Cardiac fibroblast (primary cell): ENCODE measurements around the gene HOXA10.

ENCODE experiments used
- DNase-seq, 2 donors: peaks; one replicate each; pipeline versions ENCODE4 v3.0.0 to v3.0.0-alpha.2; 2010; ENCODE audit warnings: low read depth in 2 of 2
- H3K4me3 ChIP-seq, 2 donors: replicated peaks in 1 of 2; 1 replicate in 1 of 2; 2 replicates in 1 of 2; pipeline ENCODE4 v1.5.1; 2011; ENCODE audit warnings: low read depth in 2 of 2, low read length in 2 of 2, mild to moderate bottlenecking in 2 of 2, moderate library complexity in 1 of 2
- CTCF ChIP-seq: IDR thresholded peaks from one replicate; pipeline ENCODE4 v1.5.1; 2011; ENCODE audit warnings: low read depth, mild to moderate bottlenecking, low read length, inconsistent platforms

HOXA10 gene

GRCh38 chr7:27189295-27189996 is 15.3 kb upstream of the HOXA10 start:
- DNase-seq = no peak
- no peak overlapping the region for H3K4me3 ChIP-seq
- no peak for TF ChIP-seq CTCF

- H3K4me3 ChIP-seq = peak overlapping the region in 1 of 2 donors; percentile 11
- no peak for TF ChIP-seq CTCF
- peak; percentile 15 to 38 for DNase-seq
These were observed 14.5 kb upstream of the HOXA10 start for GRCh38 chr7:27188386-27189294.

GRCh38 chr7:27187475-27188385 is 13.6 kb upstream of the HOXA10 start:
- DNase-seq = no peak
- no peak overlapping the region for H3K4me3 ChIP-seq
- no peak for TF ChIP-seq CTCF

- H3K4me3 ChIP-seq = no peak overlapping the region
- no peak for DNase-seq
- TF ChIP-seq CTCF = no peak
These were observed 12.8 kb upstream of the HOXA10 start for GRCh38 chr7:27186668-27187474.

GRCh38 chr7:27185854-27186667 is 11.9 kb upstream of the HOXA10 start:
- no peak overlapping the region for H3K4me3 ChIP-seq
- DNase-seq = no peak
- no peak for TF ChIP-seq CTCF
